GM15510 (cell line): ENCODE data around the gene ANXA4.

Source experiments
- POLR2A ChIP-seq: IDR thresholded peaks from 3 replicates; pipeline ENCODE4 v1.6.1; 2011; ENCODE audit warnings: borderline replicate concordance; ENCODE audit not compliant: insufficient read length; ENCODE audit errors: extremely low read depth

ANXA4 gene

GRCh38 chr2:69837533-69837932, 95.6 kb downstream of the ANXA4 start:
- no peak for TF ChIP-seq POLR2A

GRCh38 chr2:69843993-69844392, 102.1 kb downstream of the ANXA4 start:
- TF ChIP-seq POLR2A: no peak

GRCh38 chr2:69844560-69844959, 102.6 kb downstream of the ANXA4 start:
- no peak for TF ChIP-seq POLR2A

- TF ChIP-seq POLR2A: no peak
Measured at GRCh38 chr2:69846182-69847067, 104.5 kb downstream of the ANXA4 start.

- no peak for TF ChIP-seq POLR2A
Measured at GRCh38 chr2:69847068-69847828, 105.3 kb downstream of the ANXA4 start.

GRCh38 chr2:69848186-69848790, 106.4 kb downstream of the ANXA4 start:
- no peak for TF ChIP-seq POLR2A

- no peak for TF ChIP-seq POLR2A
Measured at GRCh38 chr2:69858261-69858660, 116.3 kb downstream of the ANXA4 start.

- no peak for TF ChIP-seq POLR2A
Measured at GRCh38 chr2:69863298-69863697, 121.4 kb downstream of the ANXA4 start.
